Ishikawa (cell line): ENCODE data around the gene ATRNL1.

Source experiments
- CEBPB ChIP-seq: IDR thresholded peaks from 2 replicates; pipeline ENCODE4 v1.6.1; 2012
- CREB1 ChIP-seq: IDR thresholded peaks from 2 replicates; pipeline ENCODE4 v1.6.1; 2012; ENCODE audit warnings: low read depth
- EGR1 ChIP-seq: IDR thresholded peaks from 2 replicates; pipeline ENCODE4 v1.6.1; 2012
- EP300 ChIP-seq: IDR thresholded peaks from 2 replicates; pipeline ENCODE4 v1.6.1; 2012; ENCODE audit warnings: borderline replicate concordance
- FOXM1 ChIP-seq: IDR thresholded peaks from 2 replicates; pipeline ENCODE4 v1.6.1; 2012; ENCODE audit warnings: low read depth, borderline replicate concordance
- MAX ChIP-seq: IDR thresholded peaks from 2 replicates; pipeline ENCODE4 v1.6.1; 2012
- NFIC ChIP-seq: IDR thresholded peaks from 2 replicates; pipeline ENCODE4 v1.6.1; 2012
- RAD21 ChIP-seq: IDR thresholded peaks from 2 replicates; pipeline ENCODE4 v1.6.1; 2012; ENCODE audit warnings: low read depth
- TAF1 ChIP-seq: IDR thresholded peaks from 2 replicates; pipeline ENCODE4 v1.6.1; 2012; ENCODE audit warnings: low read depth, mild to moderate bottlenecking
- TCF12 ChIP-seq: IDR thresholded peaks from 2 replicates; pipeline ENCODE4 v1.6.1; 2012; ENCODE audit warnings: low read depth
- TEAD4 ChIP-seq: IDR thresholded peaks from 2 replicates; pipeline ENCODE4 v1.6.1; 2012
- YY1 ChIP-seq: IDR thresholded peaks from 2 replicates; pipeline ENCODE4 v1.6.1; 2012; ENCODE audit warnings: low read depth
- ZBTB7A ChIP-seq: IDR thresholded peaks from 2 replicates; pipeline ENCODE4 v1.6.1; 2012; ENCODE audit warnings: low read depth
- TF ChIP-seq, protein P1 (sequence below): IDR thresholded peaks from 2 replicates; pipeline ENCODE4 v1.6.1; 2012; ENCODE audit warnings: low read depth, mild to moderate bottlenecking
- TF ChIP-seq, protein P2 (sequence below): IDR thresholded peaks from 2 replicates; pipeline ENCODE4 v1.6.1; 2012

Gene ATRNL1

DNA sequence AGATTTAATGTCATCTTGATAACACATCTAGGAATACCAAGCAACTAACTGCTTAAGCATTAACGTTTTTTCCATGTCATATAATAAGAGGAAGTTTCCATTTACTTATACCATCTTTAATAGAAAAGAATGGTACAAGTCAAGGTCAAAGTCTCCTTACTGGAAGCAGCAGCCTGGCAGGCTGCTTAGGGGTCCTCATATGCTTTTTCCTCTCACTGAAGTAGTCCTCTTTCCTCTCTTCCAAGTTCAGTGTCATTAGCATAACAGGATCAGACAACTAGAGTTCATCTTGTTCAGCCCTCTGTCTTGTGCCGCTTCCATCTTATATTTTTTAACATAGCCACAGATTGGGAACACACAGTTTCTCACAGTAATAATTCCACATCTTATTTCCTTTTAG lies 774.1 kb downstream of the ATRNL1 start:
- no peak for TF ChIP-seq TAF1
- no peak for TF ChIP-seq TEAD4
- TF ChIP-seq EGR1 = no peak
- no peak for TF ChIP-seq RAD21
- TF ChIP-seq, protein P1, sequence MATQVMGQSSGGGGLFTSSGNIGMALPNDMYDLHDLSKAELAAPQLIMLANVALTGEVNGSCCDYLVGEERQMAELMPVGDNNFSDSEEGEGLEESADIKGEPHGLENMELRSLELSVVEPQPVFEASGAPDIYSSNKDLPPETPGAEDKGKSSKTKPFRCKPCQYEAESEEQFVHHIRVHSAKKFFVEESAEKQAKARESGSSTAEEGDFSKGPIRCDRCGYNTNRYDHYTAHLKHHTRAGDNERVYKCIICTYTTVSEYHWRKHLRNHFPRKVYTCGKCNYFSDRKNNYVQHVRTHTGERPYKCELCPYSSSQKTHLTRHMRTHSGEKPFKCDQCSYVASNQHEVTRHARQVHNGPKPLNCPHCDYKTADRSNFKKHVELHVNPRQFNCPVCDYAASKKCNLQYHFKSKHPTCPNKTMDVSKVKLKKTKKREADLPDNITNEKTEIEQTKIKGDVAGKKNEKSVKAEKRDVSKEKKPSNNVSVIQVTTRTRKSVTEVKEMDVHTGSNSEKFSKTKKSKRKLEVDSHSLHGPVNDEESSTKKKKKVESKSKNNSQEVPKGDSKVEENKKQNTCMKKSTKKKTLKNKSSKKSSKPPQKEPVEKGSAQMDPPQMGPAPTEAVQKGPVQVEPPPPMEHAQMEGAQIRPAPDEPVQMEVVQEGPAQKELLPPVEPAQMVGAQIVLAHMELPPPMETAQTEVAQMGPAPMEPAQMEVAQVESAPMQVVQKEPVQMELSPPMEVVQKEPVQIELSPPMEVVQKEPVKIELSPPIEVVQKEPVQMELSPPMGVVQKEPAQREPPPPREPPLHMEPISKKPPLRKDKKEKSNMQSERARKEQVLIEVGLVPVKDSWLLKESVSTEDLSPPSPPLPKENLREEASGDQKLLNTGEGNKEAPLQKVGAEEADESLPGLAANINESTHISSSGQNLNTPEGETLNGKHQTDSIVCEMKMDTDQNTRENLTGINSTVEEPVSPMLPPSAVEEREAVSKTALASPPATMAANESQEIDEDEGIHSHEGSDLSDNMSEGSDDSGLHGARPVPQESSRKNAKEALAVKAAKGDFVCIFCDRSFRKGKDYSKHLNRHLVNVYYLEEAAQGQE = no peak
- TF ChIP-seq, protein P2, sequence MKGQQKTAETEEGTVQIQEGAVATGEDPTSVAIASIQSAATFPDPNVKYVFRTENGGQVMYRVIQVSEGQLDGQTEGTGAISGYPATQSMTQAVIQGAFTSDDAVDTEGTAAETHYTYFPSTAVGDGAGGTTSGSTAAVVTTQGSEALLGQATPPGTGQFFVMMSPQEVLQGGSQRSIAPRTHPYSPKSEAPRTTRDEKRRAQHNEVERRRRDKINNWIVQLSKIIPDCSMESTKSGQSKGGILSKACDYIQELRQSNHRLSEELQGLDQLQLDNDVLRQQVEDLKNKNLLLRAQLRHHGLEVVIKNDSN = no peak
- TF ChIP-seq TCF12 = no peak
- no peak for TF ChIP-seq EP300
- no peak for TF ChIP-seq CREB1
- TF ChIP-seq NFIC = no peak
- TF ChIP-seq CEBPB = no peak
- TF ChIP-seq YY1 = no peak
- TF ChIP-seq ZBTB7A = no peak
- TF ChIP-seq MAX = no peak
- TF ChIP-seq FOXM1 = no peak

DNA sequence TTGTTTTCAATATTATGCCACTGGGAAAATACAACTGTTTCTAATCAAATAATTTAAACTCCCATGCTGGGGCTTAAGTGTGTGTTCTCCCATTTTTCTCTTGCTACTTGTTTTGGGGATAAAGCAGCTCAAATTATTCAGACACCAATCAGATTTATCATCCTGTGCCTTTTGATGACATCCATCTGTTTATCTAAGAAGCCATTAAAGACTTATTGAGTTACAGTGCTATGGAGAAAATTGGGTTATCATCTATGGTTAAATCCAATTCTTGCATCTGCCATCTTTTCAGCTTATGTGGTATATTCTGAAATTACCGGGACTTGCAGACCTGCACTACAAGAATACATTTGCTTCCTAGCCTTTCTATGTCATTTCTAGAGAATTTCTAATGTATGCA lies 778.7 kb downstream of the ATRNL1 start:
- TF ChIP-seq, protein P2 = no peak
- no peak for TF ChIP-seq TCF12
- no peak for TF ChIP-seq RAD21
- TF ChIP-seq FOXM1 = no peak
- no peak for TF ChIP-seq TAF1
- no peak for TF ChIP-seq TEAD4

GRCh38 chr10:115875172-115875571 lies 782.0 kb downstream of the ATRNL1 start:
- TF ChIP-seq TEAD4 (no peak), RAD21 (no peak), CEBPB (no peak), CREB1 (no peak), EGR1 (no peak), YY1 (no peak), TAF1 (no peak), MAX (no peak), EP300 (no peak)

- TF ChIP-seq, protein P1 = no peak
- no peak for TF ChIP-seq CEBPB
- no peak for TF ChIP-seq TAF1
- TF ChIP-seq, protein P2 = no peak
- no peak for TF ChIP-seq MAX
- TF ChIP-seq TEAD4 = no peak
Measured at GRCh38 chr10:115879372-115880089, 786.4 kb downstream of the ATRNL1 start.

DNA sequence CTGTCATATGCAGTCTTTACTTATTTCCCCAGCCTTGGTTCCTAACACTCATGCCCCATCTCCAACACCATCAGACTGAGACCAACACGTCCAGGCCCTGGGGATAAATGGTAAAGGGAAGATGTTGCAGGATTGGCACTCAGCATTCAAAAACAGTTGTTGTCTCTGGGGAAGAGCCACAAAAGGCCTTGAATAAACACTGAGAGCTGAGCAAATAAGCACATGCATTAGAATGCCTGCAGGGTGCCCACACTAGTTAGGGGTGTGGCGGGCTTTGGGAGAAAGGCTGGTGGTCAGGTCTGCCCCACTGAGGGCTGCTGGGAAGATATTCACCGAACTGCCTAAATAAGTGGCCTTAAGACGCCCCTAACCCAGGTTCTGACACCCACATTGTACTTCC lies 788.9 kb downstream of the ATRNL1 start:
- TF ChIP-seq RAD21 = no peak
- no peak for TF ChIP-seq TCF12
- TF ChIP-seq ZBTB7A = no peak
- TF ChIP-seq NFIC = no peak
- TF ChIP-seq, protein P2 = no peak
- TF ChIP-seq TAF1 = no peak
- TF ChIP-seq FOXM1 = no peak
- TF ChIP-seq CREB1 = no peak
